PC-3 (cell line): Measurements from ENCODE around the gene C3orf38. TPM values are rescaled to one million over a fixed set of nuclear protein-coding genes. Genes with fewer than 3 reads are reported as not detected.

ENCODE experiments used
- ATAC-seq: fragments of 200-7000 bp; cut with Tn5 transposase; 2 replicates; pipeline ENCODE4 v1.9.1; 2020; ENCODE audit warnings: mild to moderate bottlenecking, moderate library complexity
- BruUV-seq: library from RNA; stranded (reverse); fragments of 400-500 nt; replicated peaks from 2 replicates; lab custom pipeline; 2021; lab: Mats Ljungman, UMichigan
- CTCF ChIA-PET: fragments of 300-600 bp; sonication (Branson Sonifier 250); formaldehyde crosslinking; loops from one replicate; lab custom pipeline; 2022; ENCODE audit warnings: antibody characterized with exemption; lab: Charles Lee
- POLR2A ChIA-PET: fragments of 300-600 bp; sonication (Branson Sonifier 250); formaldehyde crosslinking; loops from one replicate; lab custom pipeline; 2022; ENCODE audit warnings: antibody characterized with exemption; ENCODE audit not compliant: unreplicated experiment; lab: Charles Lee
- DNase-seq: peaks from one replicate; pipeline ENCODE4 v3.0.0-alpha.2; 2015
- H2AFZ ChIP-seq: fragments of 300-600 bp; sonication (generic); 2 replicates; pipeline ENCODE4 v1.6.0; 2016; ENCODE audit warnings: antibody characterized with exemption, low read length
- H3F3A ChIP-seq: fragments of 300-600 bp; sonication (generic); one replicate; pipeline ENCODE4 v1.6.0; 2017; ENCODE audit warnings: antibody characterized with exemption, low read length, control low read depth, mild to moderate bottlenecking; ENCODE audit not compliant: unreplicated experiment
- H3K27ac ChIP-seq: fragments of 300-600 bp; sonication (generic); 2 replicates; pipeline ENCODE4 v1.5.1; 2016; ENCODE audit warnings: mild to moderate bottlenecking, low read length
- H3K27me3 ChIP-seq: fragments of 300-600 bp; sonication (generic); 2 replicates; pipeline ENCODE4 v1.6.1; 2016; ENCODE audit warnings: low read length, mixed read lengths
- H3K36me3 ChIP-seq: fragments of 300-600 bp; sonication (generic); 2 replicates; pipeline ENCODE4 v1.6.1; 2016; ENCODE audit warnings: low read depth, mixed run types, low read length, mixed read lengths
- H3K4me1 ChIP-seq: fragments of 300-600 bp; sonication (generic); 2 replicates; pipeline ENCODE4 v1.5.1; 2016; ENCODE audit warnings: low read length; ENCODE audit not compliant: insufficient read depth
- H3K4me2 ChIP-seq: fragments of 300-600 bp; sonication (generic); 2 replicates; pipeline ENCODE4 v1.6.0; 2016; ENCODE audit warnings: low read length
- H3K4me3 ChIP-seq: fragments of 300-600 bp; sonication (generic); 2 replicates; pipeline ENCODE4 v1.5.1; 2016; ENCODE audit warnings: mild to moderate bottlenecking, low read length, mixed read lengths
- H3K79me2 ChIP-seq: fragments of 300-600 bp; sonication (generic); 2 replicates; pipeline ENCODE4 v1.6.1; 2017; ENCODE audit warnings: low read length, mixed read lengths
- H3K9ac ChIP-seq: fragments of 300-600 bp; sonication (generic); 2 replicates; pipeline ENCODE4 v1.6.0; 2016; ENCODE audit warnings: mild to moderate bottlenecking, low read length
- H3K9me2 ChIP-seq: fragments of 300-600 bp; sonication (generic); replicated peaks from 2 replicates; pipeline ENCODE4 v1.6.1; 2016; ENCODE audit warnings: mixed run types, low read length, mixed read lengths
- H3K9me3 ChIP-seq: fragments of 300-600 bp; sonication (generic); 2 replicates; pipeline ENCODE4 v1.6.1; 2016; ENCODE audit warnings: low read length, mixed read lengths
- H4K20me1 ChIP-seq: fragments of 300-600 bp; sonication (generic); 2 replicates; pipeline ENCODE4 v1.6.1; 2016; ENCODE audit warnings: low read length, mixed read lengths
- EZH2 ChIP-seq: fragments of 300-600 bp; sonication (generic); IDR thresholded peaks from one replicate; pipeline ENCODE4 v1.6.1; 2017; ENCODE audit warnings: antibody characterized with exemption, mild to moderate bottlenecking, low read length; ENCODE audit not compliant: unreplicated experiment
- EZH2phosphoT487 ChIP-seq: fragments of 300-600 bp; sonication (generic); IDR thresholded peaks from 2 replicates; pipeline ENCODE4 v1.6.1; 2018; ENCODE audit warnings: mild to moderate bottlenecking, antibody characterized with exemption, low read length, borderline replicate concordance
- intact Hi-C: fragments of 100-400 bp; cut with micrococcal nuclease; formaldehyde crosslinking; loops from 2 replicates; pipeline ENCODE4 v1.9.0; 2023
- total RNA-seq: library from RNA; depleted of rRNA; stranded (reverse); fragments of >200 nt; gene quantifications from 2 replicates; pipeline ENCODE4 v1.2.3, GENCODE V29; 2014
- TF ChIP-seq, protein P1 (sequence below): fragments of 300-600 bp; sonication (generic); conservative IDR thresholded peaks from 2 replicates; pipeline ENCODE4 v1.5.1; 2017; ENCODE audit warnings: antibody characterized with exemption, low read depth, mild to moderate bottlenecking, low read length

C3orf38 gene
- total RNA-seq, 1 experiment from 2014 or later: 24.3 TPM

DNA sequence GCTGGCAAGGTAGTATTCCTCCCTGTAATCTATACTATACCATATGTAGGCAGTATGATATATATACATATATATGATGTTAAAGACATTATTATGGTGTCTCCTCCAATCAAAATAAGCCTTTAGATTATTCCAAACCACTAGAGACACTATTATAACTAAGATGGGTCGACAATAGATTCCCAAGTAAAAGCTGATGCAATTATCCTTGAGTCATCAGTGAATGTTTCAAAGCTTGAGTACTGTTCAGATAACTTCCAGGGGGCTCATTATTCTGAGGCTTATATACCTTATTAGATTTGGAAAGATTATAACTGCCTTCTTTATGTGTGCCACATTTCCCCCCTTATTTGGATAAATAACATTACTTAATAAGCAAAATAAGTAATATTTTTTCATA lies 11.9 kb upstream of the C3orf38 start:
- Histone ChIP-seq H3K9ac (no peak overlapping the region), H3K79me2 (no peaks in the 10 kb centered on the region), H3K9me3 (no peaks in the 10 kb centered on the region), H3K4me3 (no peak overlapping the region), H3F3A (no peaks in the 10 kb centered on the region), H3K36me3 (peaks cover 44% of the 10 kb centered on the region; the same call in 1 of the 2 replicates), H3K27ac (no peak overlapping the region), H3K9me2 (no peaks in the 10 kb centered on the region), H3K4me2 (no peak overlapping the region), H4K20me1 (0 out of 2 replicates have a peak, but pooled peaks cover 3% of the 10 kb centered on the region), H3K27me3 (no peaks in the 10 kb centered on the region), H3K4me1 (no peaks in the 10 kb centered on the region), H2AFZ (no peak overlapping the region)
- TF ChIP-seq, protein P1, sequence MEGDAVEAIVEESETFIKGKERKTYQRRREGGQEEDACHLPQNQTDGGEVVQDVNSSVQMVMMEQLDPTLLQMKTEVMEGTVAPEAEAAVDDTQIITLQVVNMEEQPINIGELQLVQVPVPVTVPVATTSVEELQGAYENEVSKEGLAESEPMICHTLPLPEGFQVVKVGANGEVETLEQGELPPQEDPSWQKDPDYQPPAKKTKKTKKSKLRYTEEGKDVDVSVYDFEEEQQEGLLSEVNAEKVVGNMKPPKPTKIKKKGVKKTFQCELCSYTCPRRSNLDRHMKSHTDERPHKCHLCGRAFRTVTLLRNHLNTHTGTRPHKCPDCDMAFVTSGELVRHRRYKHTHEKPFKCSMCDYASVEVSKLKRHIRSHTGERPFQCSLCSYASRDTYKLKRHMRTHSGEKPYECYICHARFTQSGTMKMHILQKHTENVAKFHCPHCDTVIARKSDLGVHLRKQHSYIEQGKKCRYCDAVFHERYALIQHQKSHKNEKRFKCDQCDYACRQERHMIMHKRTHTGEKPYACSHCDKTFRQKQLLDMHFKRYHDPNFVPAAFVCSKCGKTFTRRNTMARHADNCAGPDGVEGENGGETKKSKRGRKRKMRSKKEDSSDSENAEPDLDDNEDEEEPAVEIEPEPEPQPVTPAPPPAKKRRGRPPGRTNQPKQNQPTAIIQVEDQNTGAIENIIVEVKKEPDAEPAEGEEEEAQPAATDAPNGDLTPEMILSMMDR: no peak
- TF ChIP-seq EZH2 (no peak), EZH2phosphoT487 (no peak)
- ATAC-seq: no peak
- ChIA-PET POLR2A (no interaction called here), CTCF (no interaction called here)
- intact Hi-C loops: no loop called here
- no TSS peak for BruUV-seq
- DNase-seq: no peak

DNA sequence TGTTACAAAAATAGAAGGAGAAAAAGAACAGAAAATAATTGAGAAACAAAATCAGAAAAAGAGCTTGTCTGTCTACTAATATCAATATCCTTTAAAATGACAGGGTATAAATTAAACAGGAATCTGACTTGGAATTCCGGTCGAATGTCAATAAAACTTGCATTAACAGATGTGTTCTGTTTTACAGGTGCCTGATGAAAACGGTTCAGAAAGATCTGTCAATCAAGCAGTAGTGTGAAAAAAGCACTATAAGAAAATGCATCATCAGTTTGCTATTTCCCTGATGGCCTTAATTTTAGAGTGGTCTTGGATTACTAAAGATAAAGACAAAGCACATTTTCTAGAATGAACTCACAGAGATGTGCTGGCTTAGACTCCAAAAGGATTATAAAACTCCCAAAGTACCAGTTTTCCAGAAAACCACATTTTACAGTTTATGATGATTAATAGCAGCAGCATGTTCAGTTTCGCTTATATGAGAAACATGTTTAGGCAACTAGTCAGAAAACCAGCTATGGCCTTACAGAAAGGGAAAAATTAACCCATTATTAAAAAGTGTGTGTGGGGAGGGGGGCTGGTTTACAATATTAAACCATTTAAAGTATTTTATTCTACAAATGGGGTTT lies 8.2 kb upstream of the C3orf38 start:
- ChIA-PET CTCF (no interaction called here), POLR2A (interaction anchor here (0.7 kb wide), 1 partner anchor 27 kb away, joined by 5 read pairs; no protein-coding TSS in a partner anchor)
- TF ChIP-seq EZH2phosphoT487: no peak
- TF ChIP-seq EZH2: no peak
- TF ChIP-seq, protein P1: no peak
- Histone ChIP-seq H2AFZ (no peak overlapping the region), H3K9me2 (no peaks in the 10 kb centered on the region), H3K79me2 (0 out of 2 replicates have a peak, but pooled peaks cover 4% of the 10 kb centered on the region), H3K27me3 (no peaks in the 10 kb centered on the region), H3K36me3 (peaks cover 31% of the 10 kb centered on the region; the same call in 1 of the 2 replicates), H3K4me3 (no peak overlapping the region), H3K27ac (no peak overlapping the region), H3K4me2 (no peak overlapping the region), H4K20me1 (no peaks in the 10 kb centered on the region), H3F3A (no peaks in the 10 kb centered on the region), H3K4me1 (no peaks in the 10 kb centered on the region), H3K9me3 (no peaks in the 10 kb centered on the region), H3K9ac (no peak overlapping the region)
- intact Hi-C loops: no loop called here
- DNase-seq (peak; percentile 41), ATAC-seq (peak; percentile 61)
- BruUV-seq: no TSS peak

DNA sequence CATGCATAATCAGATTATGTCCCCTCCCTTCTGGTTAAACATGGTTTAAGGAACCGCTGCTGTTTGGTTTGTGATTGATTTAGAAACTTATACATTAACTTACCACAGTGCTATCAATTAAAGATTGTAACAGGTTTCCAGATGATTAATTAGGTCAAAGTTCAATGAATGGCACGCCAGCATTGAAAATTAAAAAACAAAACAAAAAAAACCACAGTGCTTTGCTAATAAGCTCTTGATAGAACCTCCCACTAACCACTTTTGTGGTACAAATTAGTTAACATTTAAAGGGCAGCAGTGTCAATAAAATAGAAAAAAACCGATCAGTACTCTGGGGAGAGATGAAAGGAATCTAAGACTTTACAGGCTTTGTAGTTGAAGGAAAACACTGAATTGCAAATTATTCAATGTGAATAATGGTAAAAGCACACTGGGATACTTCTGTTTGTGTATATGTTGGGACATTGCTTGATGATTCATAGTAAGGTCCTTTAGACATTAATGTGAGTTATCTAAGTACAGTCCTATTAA lies 7.6 kb upstream of the C3orf38 start:
- Histone ChIP-seq H3K27ac (no peak overlapping the region), H3K4me3 (no peak overlapping the region), H3K36me3 (peaks cover 28% of the 10 kb centered on the region; the same call in 1 of the 2 replicates), H3K9me2 (no peaks in the 10 kb centered on the region), H3K4me2 (no peak overlapping the region), H3K9me3 (no peaks in the 10 kb centered on the region), H3F3A (no peaks in the 10 kb centered on the region), H3K27me3 (no peaks in the 10 kb centered on the region), H3K79me2 (peaks cover 10% of the 10 kb centered on the region; the same call in 1 of the 2 replicates), H2AFZ (no peak overlapping the region), H4K20me1 (no peaks in the 10 kb centered on the region), H3K9ac (no peak overlapping the region), H3K4me1 (no peaks in the 10 kb centered on the region)
- ATAC-seq: peak; percentile 80
- intact Hi-C loops: no loop called here
- POLR2A ChIA-PET: interaction anchor here (0.7 kb wide), 1 partner anchor 28 kb away, joined by 5 read pairs; no protein-coding TSS in a partner anchor
- TF ChIP-seq, protein P1: no peak
- TF ChIP-seq EZH2 (no peak), EZH2phosphoT487 (no peak)
- peak; percentile 32 for DNase-seq
- BruUV-seq: no TSS peak
- CTCF ChIA-PET: interaction anchor here (0.6 kb wide), 1 partner anchor 111 kb away, joined by 3 read pairs; no protein-coding TSS in a partner anchor
